Uterus (tissue), 2 donors: ENCODE results near the gene ZMIZ2.

ENCODE experiments used
- CTCF ChIP-seq, 4 experiments: fragments of 200-600 bp in 2 of 4; fragments of 450-650 bp in 2 of 4; sonication (generic) in 2 of 4; IDR thresholded peaks; one replicate each; pipeline ENCODE4 v1.5.1; 2016 to 2019; ENCODE audit warnings: antibody characterized with exemption in 4 of 4, mild to moderate bottlenecking in 2 of 4, moderate library complexity in 1 of 4
- POLR2A ChIP-seq, 2 donors: fragments of 450-650 bp; IDR thresholded peaks; one replicate each; pipeline ENCODE4 v1.6.1; 2016; ENCODE audit warnings: antibody characterized with exemption in 2 of 2, mild to moderate bottlenecking in 1 of 2, moderate library complexity in 1 of 2

- TF ChIP-seq CTCF (IDR thresholded peaks at IDR 0.05) = no peak
- TF ChIP-seq POLR2A (IDR thresholded peaks at IDR 0.05) = no peak
These were observed 44.7 kb upstream of the ZMIZ2 start for GRCh38 chr7:44703921-44704320.
